IMR-90 (cell line): ENCODE measurements around the gene COL23A1.

Experiments used
- CHD1 ChIP-seq: IDR thresholded peaks from 2 replicates; pipeline ENCODE4 v1.6.1; 2012; ENCODE audit warnings: low read depth, low read length, improper control_type of control experiment
- MAFK ChIP-seq: IDR thresholded peaks from 2 replicates; pipeline ENCODE4 v1.6.1; 2012; ENCODE audit warnings: low read depth, low read length, improper control_type of control experiment
- POLR2A ChIP-seq: IDR thresholded peaks from 2 replicates; pipeline ENCODE4 v1.6.1; 2012; ENCODE audit warnings: mild to moderate bottlenecking, low read depth, low read length
- RAD21 ChIP-seq: IDR thresholded peaks from 2 replicates; pipeline ENCODE4 v1.6.1; 2012; ENCODE audit warnings: low read length, improper control_type of control experiment
- RCOR1 ChIP-seq: IDR thresholded peaks from 2 replicates; pipeline ENCODE4 v1.6.1; 2012; ENCODE audit warnings: mild to moderate bottlenecking, low read length, improper control_type of control experiment; ENCODE audit not compliant: insufficient replicate concordance
- TF ChIP-seq, protein P1 (sequence below): conservative IDR thresholded peaks from 2 replicates; pipeline ENCODE4 v1.5.1; 2012; ENCODE audit warnings: mild to moderate bottlenecking, low read depth, low read length, improper control_type of control experiment

DNA sequence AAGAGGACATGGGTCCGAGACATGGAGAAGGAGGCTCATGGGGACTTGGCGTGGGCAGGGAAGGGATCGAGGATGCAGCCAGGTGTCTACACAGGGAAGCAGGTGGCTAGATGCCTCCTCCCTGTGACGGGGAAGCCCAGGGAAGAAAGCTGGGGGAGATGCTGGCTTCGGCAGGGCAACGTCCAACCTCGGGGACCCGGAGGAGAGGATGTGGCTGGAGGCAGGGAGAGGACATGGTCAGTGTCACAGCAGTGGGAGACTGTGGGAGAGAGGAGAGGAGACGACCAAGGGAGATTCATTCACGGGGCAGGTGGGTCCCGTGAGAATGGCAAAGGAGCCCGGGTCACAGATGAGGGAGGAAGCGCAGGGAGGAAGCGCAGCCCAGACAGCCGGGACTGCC, 284.4 kb downstream of the COL23A1 start:
- TF ChIP-seq, protein P1, sequence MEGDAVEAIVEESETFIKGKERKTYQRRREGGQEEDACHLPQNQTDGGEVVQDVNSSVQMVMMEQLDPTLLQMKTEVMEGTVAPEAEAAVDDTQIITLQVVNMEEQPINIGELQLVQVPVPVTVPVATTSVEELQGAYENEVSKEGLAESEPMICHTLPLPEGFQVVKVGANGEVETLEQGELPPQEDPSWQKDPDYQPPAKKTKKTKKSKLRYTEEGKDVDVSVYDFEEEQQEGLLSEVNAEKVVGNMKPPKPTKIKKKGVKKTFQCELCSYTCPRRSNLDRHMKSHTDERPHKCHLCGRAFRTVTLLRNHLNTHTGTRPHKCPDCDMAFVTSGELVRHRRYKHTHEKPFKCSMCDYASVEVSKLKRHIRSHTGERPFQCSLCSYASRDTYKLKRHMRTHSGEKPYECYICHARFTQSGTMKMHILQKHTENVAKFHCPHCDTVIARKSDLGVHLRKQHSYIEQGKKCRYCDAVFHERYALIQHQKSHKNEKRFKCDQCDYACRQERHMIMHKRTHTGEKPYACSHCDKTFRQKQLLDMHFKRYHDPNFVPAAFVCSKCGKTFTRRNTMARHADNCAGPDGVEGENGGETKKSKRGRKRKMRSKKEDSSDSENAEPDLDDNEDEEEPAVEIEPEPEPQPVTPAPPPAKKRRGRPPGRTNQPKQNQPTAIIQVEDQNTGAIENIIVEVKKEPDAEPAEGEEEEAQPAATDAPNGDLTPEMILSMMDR: no peak
- TF ChIP-seq RAD21 (no peak), POLR2A (no peak), RCOR1 (no peak), MAFK (no peak), CHD1 (no peak)
